Calu3 (cell line): ENCODE measurements around the gene FAM107A. TPM values are rescaled to one million over a fixed set of nuclear protein-coding genes. Genes with fewer than 3 reads are reported as not detected.

Experiments
- BruUV-seq: library from RNA; stranded (reverse); fragments of 400-500 nt; replicated peaks from 2 replicates; lab custom pipeline; 2021; lab: Mats Ljungman, UMichigan
- CTCF ChIA-PET: fragments of 300-600 bp; sonication (Branson Sonifier 250); formaldehyde crosslinking; loops from one replicate; lab custom pipeline; 2022; ENCODE audit warnings: antibody characterized with exemption; lab: Charles Lee
- DNase-seq: peaks from one replicate; pipeline ENCODE4 v3.0.0; 2022
- H3K27ac Mint-ChIP-seq: one replicate; pipeline ENCODE4 v1.8.0; 2022; ENCODE audit warnings: mixed read lengths; ENCODE audit not compliant: unreplicated experiment
- H3K27me3 Mint-ChIP-seq: one replicate; pipeline ENCODE4 v1.8.0; 2022; ENCODE audit warnings: mixed read lengths; ENCODE audit not compliant: unreplicated experiment
- H3K36me3 Mint-ChIP-seq: one replicate; pipeline ENCODE4 v1.8.0; 2022; ENCODE audit warnings: mild to moderate bottlenecking, moderate library complexity, mixed read lengths; ENCODE audit not compliant: insufficient read depth, unreplicated experiment
- H3K4me1 Mint-ChIP-seq: one replicate; pipeline ENCODE4 v1.8.0; 2022; ENCODE audit warnings: mild to moderate bottlenecking, low read depth, mixed read lengths; ENCODE audit not compliant: unreplicated experiment
- H3K4me3 Mint-ChIP-seq: one replicate; pipeline ENCODE4 v1.8.0; 2022; ENCODE audit warnings: mild to moderate bottlenecking, low read depth, moderate library complexity, mixed read lengths; ENCODE audit not compliant: unreplicated experiment
- H3K9me3 Mint-ChIP-seq: one replicate; pipeline ENCODE4 v1.8.0; 2022; ENCODE audit warnings: low read depth, mixed read lengths; ENCODE audit not compliant: unreplicated experiment
- intact Hi-C: fragments of 100-400 bp; cut with micrococcal nuclease; formaldehyde crosslinking; loops from one replicate; pipeline ENCODE4 v1.10.0; 2022; ENCODE audit not compliant: unreplicated experiment
- total RNA-seq: library from RNA; stranded (reverse); gene quantifications from 2 replicates; pipeline ENCODE4 v1.2.3, GENCODE V29; 2022
- TF ChIP-seq, protein P1 (sequence below): fragments of 200-600 bp; IDR thresholded peaks from one replicate; pipeline ENCODE4 v1.8.0; 2022; ENCODE audit warnings: antibody characterized with exemption; ENCODE audit not compliant: unreplicated experiment

Gene FAM107A
- total RNA-seq, 1 experiment from 2014 or later = not detected

DNA sequence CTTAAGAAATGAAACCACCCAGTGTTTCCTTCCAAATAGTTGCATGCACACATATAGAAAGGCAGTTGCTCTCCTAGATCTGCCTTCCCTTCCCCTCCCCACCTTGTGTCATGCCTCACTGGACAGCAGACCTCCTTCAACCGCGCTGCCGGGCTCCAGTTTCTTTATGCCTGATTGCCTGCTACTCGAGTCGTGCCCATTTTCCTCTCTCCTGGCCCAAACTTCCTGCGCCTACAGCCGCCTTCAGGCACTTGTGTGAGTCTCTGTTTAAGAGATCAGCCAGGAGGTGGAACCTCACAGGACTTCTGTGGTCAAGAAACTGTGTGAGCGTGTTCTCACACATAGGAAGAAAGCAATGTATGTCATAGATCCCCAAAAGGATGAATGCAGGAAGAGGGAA is 8.8 kb upstream of the FAM107A start:
- Mint-ChIP-seq H3K4me3 (peak overlapping the region; percentile 93), H3K36me3 (peaks cover 21% of the 10 kb centered on the region), H3K27ac (no peak overlapping the region), H3K9me3 (peaks cover 2% of the 10 kb centered on the region), H3K27me3 (peaks cover 16% of the 10 kb centered on the region), H3K4me1 (peaks cover 11% of the 10 kb centered on the region)
- no TSS peak for BruUV-seq
- TF ChIP-seq, protein P1, sequence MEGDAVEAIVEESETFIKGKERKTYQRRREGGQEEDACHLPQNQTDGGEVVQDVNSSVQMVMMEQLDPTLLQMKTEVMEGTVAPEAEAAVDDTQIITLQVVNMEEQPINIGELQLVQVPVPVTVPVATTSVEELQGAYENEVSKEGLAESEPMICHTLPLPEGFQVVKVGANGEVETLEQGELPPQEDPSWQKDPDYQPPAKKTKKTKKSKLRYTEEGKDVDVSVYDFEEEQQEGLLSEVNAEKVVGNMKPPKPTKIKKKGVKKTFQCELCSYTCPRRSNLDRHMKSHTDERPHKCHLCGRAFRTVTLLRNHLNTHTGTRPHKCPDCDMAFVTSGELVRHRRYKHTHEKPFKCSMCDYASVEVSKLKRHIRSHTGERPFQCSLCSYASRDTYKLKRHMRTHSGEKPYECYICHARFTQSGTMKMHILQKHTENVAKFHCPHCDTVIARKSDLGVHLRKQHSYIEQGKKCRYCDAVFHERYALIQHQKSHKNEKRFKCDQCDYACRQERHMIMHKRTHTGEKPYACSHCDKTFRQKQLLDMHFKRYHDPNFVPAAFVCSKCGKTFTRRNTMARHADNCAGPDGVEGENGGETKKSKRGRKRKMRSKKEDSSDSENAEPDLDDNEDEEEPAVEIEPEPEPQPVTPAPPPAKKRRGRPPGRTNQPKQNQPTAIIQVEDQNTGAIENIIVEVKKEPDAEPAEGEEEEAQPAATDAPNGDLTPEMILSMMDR = no peak
- intact Hi-C loops = loop anchor here (5.0 kb wide), 1 partner anchor 41 kb away; no protein-coding TSS in a partner anchor
- CTCF ChIA-PET = interaction anchor here (0.7 kb wide), 1 partner anchor 18 kb away, joined by 3 read pairs; no protein-coding TSS in a partner anchor
- DNase-seq = no peak

GRCh38 chr3:58585005-58585786 is 8.0 kb upstream of the FAM107A start:
- H3K9me3 Mint-ChIP-seq = peaks cover 2% of the 10 kb centered on the region
- H3K27me3 Mint-ChIP-seq = peaks cover 16% of the 10 kb centered on the region
- peak overlapping the region; percentile 39 for H3K27ac Mint-ChIP-seq
- DNase-seq = peak; percentile 84
- no TSS peak for BruUV-seq
- CTCF ChIA-PET = interaction anchor here (0.7 to 1.0 kb wide), 2 partner anchors 17 to 45 kb away, joined by 3 read pairs; no protein-coding TSS in a partner anchor
- H3K4me1 Mint-ChIP-seq = peaks cover 11% of the 10 kb centered on the region
- intact Hi-C loops = loop anchor here (5.0 kb wide), 1 partner anchor 42 kb away; no protein-coding TSS in a partner anchor
- H3K4me3 Mint-ChIP-seq = peak overlapping the region; percentile 93
- TF ChIP-seq, protein P1 = peak; percentile 77
- H3K36me3 Mint-ChIP-seq = peaks cover 21% of the 10 kb centered on the region

GRCh38 chr3:58584690-58585004 is 7.5 kb upstream of the FAM107A start:
- H3K4me1 Mint-ChIP-seq = peaks cover 11% of the 10 kb centered on the region
- intact Hi-C loops = loop anchor here (5.0 kb wide), 1 partner anchor 43 kb away; no protein-coding TSS in a partner anchor
- CTCF ChIA-PET = interaction anchor here (1.0 kb wide), 1 partner anchor 45 kb away, joined by 3 read pairs; no protein-coding TSS in a partner anchor
- H3K4me3 Mint-ChIP-seq = peak overlapping the region; percentile 93
- TF ChIP-seq, protein P1 = no peak
- H3K27me3 Mint-ChIP-seq = peaks cover 16% of the 10 kb centered on the region
- H3K9me3 Mint-ChIP-seq = peaks cover 2% of the 10 kb centered on the region
- peak overlapping the region; percentile 39 for H3K27ac Mint-ChIP-seq
- peaks cover 21% of the 10 kb centered on the region for H3K36me3 Mint-ChIP-seq
- DNase-seq = no peak
- BruUV-seq = no TSS peak

GRCh38 chr3:58581328-58582091 is 4.3 kb upstream of the FAM107A start:
- no peak for DNase-seq
- intact Hi-C loops = no loop called here
- H3K9me3 Mint-ChIP-seq = peaks cover 2% of the 10 kb centered on the region
- peaks cover 11% of the 10 kb centered on the region for H3K27me3 Mint-ChIP-seq
- CTCF ChIA-PET = no interaction called here
- TF ChIP-seq, protein P1 = no peak
- BruUV-seq = no TSS peak
- H3K4me1 Mint-ChIP-seq = peaks cover 11% of the 10 kb centered on the region
- H3K4me3 Mint-ChIP-seq = no peak overlapping the region
- H3K36me3 Mint-ChIP-seq = peaks cover 21% of the 10 kb centered on the region
- H3K27ac Mint-ChIP-seq = no peak overlapping the region
